Fibroblast of villous mesenchyme (primary cell): ENCODE results near the gene AAGAB. TPM values are rescaled to one million over a fixed set of nuclear protein-coding genes. Genes with fewer than 3 reads are reported as not detected.

Experiments used
- DNase-seq: peaks from one replicate; pipeline ENCODE4 v3.0.0-alpha.2; 2010; ENCODE audit warnings: low read depth
- H3K4me3 ChIP-seq: 2 replicates; pipeline ENCODE4 v1.5.1; 2011; ENCODE audit warnings: low read depth, mild to moderate bottlenecking, low read length
- total RNA-seq: library from RNA; depleted of rRNA; stranded (reverse); fragments of >200 nt; gene quantifications from 2 replicates; pipeline ENCODE4 v1.2.3, GENCODE V29; 2012
- TF ChIP-seq, protein P1 (sequence below): IDR thresholded peaks from 2 replicates; pipeline ENCODE4 v1.5.1; 2012; ENCODE audit warnings: low read depth, mild to moderate bottlenecking, low read length; ENCODE audit not compliant: insufficient read depth

Gene AAGAB, protein sequence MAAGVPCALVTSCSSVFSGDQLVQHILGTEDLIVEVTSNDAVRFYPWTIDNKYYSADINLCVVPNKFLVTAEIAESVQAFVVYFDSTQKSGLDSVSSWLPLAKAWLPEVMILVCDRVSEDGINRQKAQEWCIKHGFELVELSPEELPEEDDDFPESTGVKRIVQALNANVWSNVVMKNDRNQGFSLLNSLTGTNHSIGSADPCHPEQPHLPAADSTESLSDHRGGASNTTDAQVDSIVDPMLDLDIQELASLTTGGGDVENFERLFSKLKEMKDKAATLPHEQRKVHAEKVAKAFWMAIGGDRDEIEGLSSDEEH
- 45.7 and 50.1 TPM in 2 replicates for total RNA-seq

DNA sequence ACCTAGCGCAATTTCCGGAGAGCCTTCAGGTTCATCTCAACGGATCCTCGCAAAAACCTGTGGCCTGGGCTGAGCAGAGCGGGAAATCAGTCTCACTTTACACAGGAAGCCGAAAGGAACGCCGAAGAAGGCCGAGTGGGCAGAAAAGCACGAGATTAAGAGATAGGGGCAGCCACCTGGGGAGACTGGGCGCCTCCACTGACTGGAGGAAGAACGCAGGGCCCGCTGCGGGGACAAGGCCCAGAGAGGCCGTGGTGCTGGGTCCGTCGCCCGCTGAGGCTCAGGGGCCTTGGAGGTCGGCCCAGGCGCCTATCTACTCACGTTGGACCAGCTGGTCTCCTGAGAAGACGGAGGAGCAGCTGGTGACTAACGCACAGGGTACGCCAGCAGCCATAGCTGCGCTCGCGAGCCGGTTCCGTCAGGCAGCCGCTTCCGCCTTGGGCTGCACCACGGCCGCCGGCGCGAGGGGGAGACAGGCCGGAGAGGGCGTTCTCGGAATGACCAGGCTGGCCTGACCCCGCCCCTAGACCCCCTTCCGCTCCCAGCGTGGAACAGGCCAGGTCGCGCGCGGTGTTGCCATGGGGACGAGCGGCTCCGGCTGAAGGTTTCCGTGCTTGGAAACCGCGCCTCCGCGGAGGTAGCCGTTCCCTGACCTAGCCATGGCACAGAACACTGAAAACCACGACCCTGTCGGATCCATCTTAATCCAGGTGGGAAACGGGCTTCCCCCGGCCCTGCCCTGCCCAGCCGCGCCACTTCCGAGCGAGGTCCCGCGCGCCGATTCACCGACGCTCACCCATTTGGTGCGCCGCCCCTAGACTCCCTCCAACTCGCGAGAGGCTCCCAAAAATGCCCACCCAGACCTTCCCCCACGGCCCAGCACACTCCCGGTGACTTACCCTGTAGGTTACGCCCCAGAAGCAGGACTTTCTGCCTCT lies at the start of gene AAGAB, which contains the start of gene IQCH:
Gene AAGAB, minus strand, starts transcription at position 424 of the 938 bp plus-strand sequence. Its CDS starts 30 bp downstream, at position 394.
Gene IQCH, plus strand, starts transcription at position 549 of the 938 bp plus-strand sequence. Its CDS starts 111 bp downstream, at position 660.
- peak within 1 kb of the TSS; percentile 97 for H3K4me3 ChIP-seq
- TF ChIP-seq, protein P1, sequence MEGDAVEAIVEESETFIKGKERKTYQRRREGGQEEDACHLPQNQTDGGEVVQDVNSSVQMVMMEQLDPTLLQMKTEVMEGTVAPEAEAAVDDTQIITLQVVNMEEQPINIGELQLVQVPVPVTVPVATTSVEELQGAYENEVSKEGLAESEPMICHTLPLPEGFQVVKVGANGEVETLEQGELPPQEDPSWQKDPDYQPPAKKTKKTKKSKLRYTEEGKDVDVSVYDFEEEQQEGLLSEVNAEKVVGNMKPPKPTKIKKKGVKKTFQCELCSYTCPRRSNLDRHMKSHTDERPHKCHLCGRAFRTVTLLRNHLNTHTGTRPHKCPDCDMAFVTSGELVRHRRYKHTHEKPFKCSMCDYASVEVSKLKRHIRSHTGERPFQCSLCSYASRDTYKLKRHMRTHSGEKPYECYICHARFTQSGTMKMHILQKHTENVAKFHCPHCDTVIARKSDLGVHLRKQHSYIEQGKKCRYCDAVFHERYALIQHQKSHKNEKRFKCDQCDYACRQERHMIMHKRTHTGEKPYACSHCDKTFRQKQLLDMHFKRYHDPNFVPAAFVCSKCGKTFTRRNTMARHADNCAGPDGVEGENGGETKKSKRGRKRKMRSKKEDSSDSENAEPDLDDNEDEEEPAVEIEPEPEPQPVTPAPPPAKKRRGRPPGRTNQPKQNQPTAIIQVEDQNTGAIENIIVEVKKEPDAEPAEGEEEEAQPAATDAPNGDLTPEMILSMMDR, result no peak
- DNase-seq, result peak; percentile 98

DNA sequence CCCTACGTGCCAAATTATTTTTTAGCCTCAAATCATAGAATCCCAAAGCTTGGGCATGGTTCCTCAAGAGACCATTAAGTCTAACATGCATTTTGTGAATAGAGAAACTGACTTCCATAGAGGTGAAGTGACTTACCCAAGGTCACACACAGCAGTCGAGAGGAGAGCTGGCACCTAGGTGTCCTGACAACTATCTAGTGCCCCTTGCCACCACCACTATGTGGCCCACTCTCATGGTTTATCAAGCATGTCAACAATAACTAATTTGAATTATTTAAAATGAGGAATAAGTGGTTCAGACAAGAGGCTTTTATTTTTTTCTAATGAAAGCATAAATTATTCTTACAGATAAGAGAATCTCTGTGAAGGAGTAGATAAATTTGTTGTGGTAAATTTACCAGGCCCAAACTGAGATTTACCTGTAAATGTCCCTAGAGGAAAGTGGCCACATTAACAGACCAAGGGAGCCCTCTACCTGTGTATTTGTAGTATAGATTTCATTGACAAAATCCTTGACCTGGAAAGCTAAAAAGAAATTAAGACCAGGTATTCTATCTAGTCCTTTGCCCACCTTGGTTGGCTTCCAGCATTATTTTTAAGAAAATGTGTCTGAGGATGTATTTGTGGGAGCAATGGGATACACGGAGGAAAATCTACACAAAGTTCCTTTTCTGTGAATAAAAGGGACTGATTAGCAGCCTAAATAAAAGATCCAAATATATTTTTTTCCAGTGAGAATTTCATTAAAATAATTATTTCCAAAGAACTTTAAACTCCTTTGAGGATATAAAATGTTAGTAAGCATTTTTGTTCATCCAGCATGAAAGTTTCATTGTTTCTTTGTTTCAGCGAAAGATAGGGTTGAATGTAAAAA lies 49.3 kb upstream of the AAGAB start:
- H3K4me3 ChIP-seq, result no peak overlapping the region
- TF ChIP-seq, protein P1, result peak; percentile 57
- peak; percentile 56 for DNase-seq

DNA sequence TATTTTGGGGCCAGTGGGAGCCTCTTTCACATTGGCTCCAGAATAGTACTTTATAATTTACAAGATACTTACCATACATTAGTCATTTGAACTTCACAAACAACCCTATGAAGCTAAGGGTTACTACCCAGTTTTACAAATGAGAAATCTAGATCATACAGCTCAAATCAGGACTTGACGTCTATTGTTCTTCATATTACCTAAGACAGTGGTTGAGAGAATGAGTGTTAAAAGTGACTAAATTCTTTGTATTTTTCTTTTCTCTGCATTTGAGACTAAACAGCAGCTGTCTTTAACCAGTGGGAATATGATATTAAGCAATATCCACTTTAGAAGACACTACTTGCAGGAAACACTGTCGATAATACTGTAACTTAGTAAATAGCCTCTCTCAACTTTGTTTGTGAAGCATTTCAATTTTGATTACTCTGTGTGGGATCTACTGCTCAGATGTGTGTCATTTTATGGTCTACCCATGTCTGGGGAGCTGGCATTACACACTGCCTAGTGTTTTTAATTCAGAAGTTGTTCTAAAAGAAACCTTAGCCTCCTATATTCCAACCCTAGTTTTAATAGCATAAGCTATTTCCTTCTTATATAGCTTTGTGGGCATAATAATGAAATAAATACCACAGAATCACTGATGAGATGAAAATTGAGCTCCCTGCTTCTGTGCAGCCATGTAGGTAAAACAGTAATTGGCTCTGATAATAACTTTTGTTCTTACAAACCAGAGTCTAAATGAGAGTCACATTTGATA lies 46.0 kb upstream of the AAGAB start:
- H3K4me3 ChIP-seq, result no peak overlapping the region
- no peak for DNase-seq
- TF ChIP-seq, protein P1, result no peak

DNA sequence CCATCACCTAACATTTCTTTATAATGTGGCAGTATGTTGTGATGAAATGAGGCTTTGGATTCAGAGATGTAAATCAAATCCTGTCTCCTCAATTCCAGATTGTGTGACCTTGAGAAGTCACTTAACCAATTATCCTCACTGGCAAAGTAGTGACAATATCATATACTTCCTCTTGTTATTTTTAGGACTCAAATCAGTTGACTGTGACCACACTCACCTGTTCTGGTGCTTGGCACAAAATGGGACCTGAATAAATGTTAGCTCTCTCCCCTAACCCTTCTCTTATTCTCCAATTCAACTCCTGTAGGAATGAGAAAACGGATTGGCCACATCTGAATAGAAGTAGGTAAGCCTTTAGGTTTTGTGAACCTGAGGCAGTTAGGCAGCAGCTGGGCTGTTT lies 42.2 kb upstream of the AAGAB start:
- DNase-seq, result no peak
- TF ChIP-seq, protein P1, result no peak
- H3K4me3 ChIP-seq, result no peak overlapping the region

DNA sequence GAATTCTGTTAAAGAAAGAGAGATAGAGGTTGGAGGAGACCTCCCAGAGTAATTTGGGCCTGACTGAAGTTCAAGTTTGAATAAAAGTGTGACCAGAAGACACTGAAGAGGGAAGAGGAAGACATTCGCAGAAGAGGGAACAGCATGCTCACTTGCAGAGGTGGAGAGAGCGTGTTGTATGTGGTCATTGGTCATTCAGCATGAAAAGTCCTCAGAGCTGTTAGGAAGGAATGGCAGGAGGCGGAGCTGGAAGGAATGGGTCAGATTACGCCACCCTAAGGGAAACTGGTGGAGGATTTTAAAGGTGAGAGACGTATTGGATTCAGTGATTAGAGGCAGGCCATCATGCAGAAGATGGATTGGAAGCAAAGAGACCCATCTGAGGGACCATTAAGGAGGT lies 41.7 kb upstream of the AAGAB start:
- TF ChIP-seq, protein P1, result no peak
- no peak overlapping the region for H3K4me3 ChIP-seq
- DNase-seq, result no peak
